Measurements from ENCODE around the gene SMCHD1.
A peak's percentile ranks its signal among the peaks of the same experiment; 100 is the strongest.
"Not testable (repeated sequence)": the region's sequence is repeated elsewhere in the genome, so short reads cannot be mapped to it uniquely, and the experiment has no call there.

Gene SMCHD1

GRCh38 chr18:2848247-2849246, 193.0 kb downstream of the SMCHD1 start:
- H3K4me3 Mint-ChIP-seq: peak overlapping the region; percentile 92
- H3K9me3 Mint-ChIP-seq: no peaks in the 10 kb centered on the region
- H3K27me3 Mint-ChIP-seq (ENCODE audit: low read depth): peaks cover 16% of the 10 kb centered on the region
- no peaks in the 10 kb centered on the region for H3K36me3 Mint-ChIP-seq (ENCODE audit: low read depth)
- peaks cover 29% of the 10 kb centered on the region for H3K4me1 Mint-ChIP-seq (ENCODE audit: low read depth)
- no peak for DNase-seq (ENCODE audit: low spot score)
- H3K27ac Mint-ChIP-seq: peak overlapping the region; percentile 87

- H3K27ac Mint-ChIP-seq: peak overlapping the region; percentile 16
- DNase-seq (ENCODE audit: low spot score): no peak
- no peaks in the 10 kb centered on the region for H3K9me3 Mint-ChIP-seq
- peaks cover 31% of the 10 kb centered on the region for H3K4me1 Mint-ChIP-seq (ENCODE audit: low read depth)
- peaks cover 3% of the 10 kb centered on the region for H3K36me3 Mint-ChIP-seq (ENCODE audit: low read depth)
- peaks cover 7% of the 10 kb centered on the region for H3K27me3 Mint-ChIP-seq (ENCODE audit: low read depth)
- H3K4me3 Mint-ChIP-seq: no peak overlapping the region
Measured at GRCh38 chr18:2850816-2851215, 195.3 kb downstream of the SMCHD1 start.

GRCh38 chr18:2851771-2852170, 196.2 kb downstream of the SMCHD1 start:
- H3K36me3 Mint-ChIP-seq (ENCODE audit: low read depth): peaks cover 3% of the 10 kb centered on the region
- H3K27me3 Mint-ChIP-seq (ENCODE audit: low read depth): peaks cover 2% of the 10 kb centered on the region
- DNase-seq (ENCODE audit: low spot score): no peak
- no peak overlapping the region for H3K4me3 Mint-ChIP-seq
- H3K27ac Mint-ChIP-seq: no peak overlapping the region
- no peaks in the 10 kb centered on the region for H3K9me3 Mint-ChIP-seq
- H3K4me1 Mint-ChIP-seq (ENCODE audit: low read depth): peaks cover 33% of the 10 kb centered on the region

- not testable (repeated sequence) for H3K36me3 Mint-ChIP-seq (ENCODE audit: low read depth); H3K27me3 Mint-ChIP-seq (ENCODE audit: low read depth); H3K27ac Mint-ChIP-seq; DNase-seq (ENCODE audit: low spot score); H3K4me3 Mint-ChIP-seq; H3K9me3 Mint-ChIP-seq
- peaks cover 38% of the 10 kb centered on the region for H3K4me1 Mint-ChIP-seq (ENCODE audit: low read depth)
Measured at GRCh38 chr18:2852460-2852859, 196.9 kb downstream of the SMCHD1 start.

GRCh38 chr18:2853173-2853925, 197.8 kb downstream of the SMCHD1 start:
- no peaks in the 10 kb centered on the region for H3K9me3 Mint-ChIP-seq
- peaks cover 35% of the 10 kb centered on the region for H3K4me1 Mint-ChIP-seq (ENCODE audit: low read depth)
- H3K4me3 Mint-ChIP-seq: no peak overlapping the region
- DNase-seq (ENCODE audit: low spot score): no peak
- H3K27ac Mint-ChIP-seq: no peak overlapping the region
- peaks cover 5% of the 10 kb centered on the region for H3K36me3 Mint-ChIP-seq (ENCODE audit: low read depth)
- H3K27me3 Mint-ChIP-seq (ENCODE audit: low read depth): no peaks in the 10 kb centered on the region

GRCh38 chr18:2853926-2854664, 198.6 kb downstream of the SMCHD1 start:
- H3K4me3 Mint-ChIP-seq: no peak overlapping the region
- H3K4me1 Mint-ChIP-seq (ENCODE audit: low read depth): peaks cover 28% of the 10 kb centered on the region
- H3K27me3 Mint-ChIP-seq (ENCODE audit: low read depth): no peaks in the 10 kb centered on the region
- H3K9me3 Mint-ChIP-seq: peaks cover 1% of the 10 kb centered on the region
- peaks cover 5% of the 10 kb centered on the region for H3K36me3 Mint-ChIP-seq (ENCODE audit: low read depth)
- no peak for DNase-seq (ENCODE audit: low spot score)
- H3K27ac Mint-ChIP-seq: peak overlapping the region; percentile 43
